ENCODE measurements around the gene NOTUM. TPM values are rescaled to one million over a fixed set of nuclear protein-coding genes. Genes with fewer than 3 reads are reported as not detected.
A peak's percentile ranks its signal among the peaks of the same experiment; 100 is the strongest.

The NOTUM gene
- total and polyA plus RNA-seq, 9 of the 15 experiments (the other 6 are each of a cell fraction or from before 2014, with no cell fraction given): 0.03 to 14.0 (median 4.1) TPM

- WGBS (ENCODE audit: insufficient coverage, low coverage, missing lambda C conversion rate): 94% methylated on average over 22 of the region's 26 CpGs
- ChIA-PET POLR2A (interaction anchor here (0.9 to 1.3 kb wide), 3 partner anchors 10 to 16 kb away, joined by 3 read pairs; no protein-coding TSS in a partner anchor), CTCF (ENCODE audit: low intra/inter-chr PET ratio) (no interaction called here)
- peaks cover 76% of the 10 kb centered on the region; the same call in 2 of the 3 replicates for H3K36me3 ChIP-seq (ENCODE audit: control insufficient read depth, insufficient read depth, low read length)
- H4K20me1 ChIP-seq (replicated peaks; ENCODE audit: control insufficient read depth, insufficient read depth, low read length): peaks cover 6% of the 10 kb centered on the region
- no TSS peak for BruUV-seq (replicated peaks)
- no peak overlapping the region for H3K4me2 ChIP-seq (ENCODE audit: insufficient read depth, low read length)
- no peak for TF ChIP-seq ARNT (IDR thresholded peaks at IDR 0.05)
- peak; percentile 54 for TF ChIP-seq POLR2G (IDR thresholded peaks at IDR 0.05; ENCODE audit: low read depth, low read length)
- TF ChIP-seq CTCF (IDR thresholded peaks at IDR 0.05 in 2 of 3, conservative IDR thresholded peaks at IDR 0.05 in 1 of 3; ENCODE audit: insufficient read depth in 2 of 3, low read depth in 1 of 3, low read length in 3 of 3): 0 out of 6 replicates have a peak, but pooled peaks of 2 of the 3 experiments have one; percentile 0 to 14
- no peak overlapping the region for H3K4me3 ChIP-seq
- in situ Hi-C loops (cut with MboI) (no loop called here), intact Hi-C loops (cut with micrococcal nuclease) (no loop called here)
- H3K27me3 ChIP-seq (ENCODE audit: control insufficient read depth in 2 of 2, insufficient read depth in 2 of 2, low read length in 2 of 2): no peaks in the 10 kb centered on the region
- DNase-seq (ENCODE audit: extremely low read depth in 1 of 4, low spot score in 3 of 4) (no peak), ATAC-seq (no peak), FAIRE-seq (no peak)
- H3K9me1 ChIP-seq (ENCODE audit: control insufficient read depth, insufficient read depth, low read length): peaks cover 3% of the 10 kb centered on the region
- H3K79me2 ChIP-seq (ENCODE audit: control insufficient read depth, insufficient read depth, low read length): peaks cover 23% of the 10 kb centered on the region
- H3K4me1 ChIP-seq (replicated peaks in 1 of 2; ENCODE audit: control insufficient read depth in 2 of 2, insufficient read depth in 2 of 2, low read length in 2 of 2): peaks cover 23 to 95% of the 10 kb centered on the region in 2 experiments
- no peak overlapping the region for H3K27ac ChIP-seq (ENCODE audit: extremely low read depth, low read depth, low read length)
- H3K9me3 ChIP-seq (replicated peaks; ENCODE audit: control insufficient read depth, insufficient read depth, low read depth, low read length): no peaks in the 10 kb centered on the region
- H2AFZ ChIP-seq (ENCODE audit: low read depth, low read length): no peak overlapping the region
- peak overlapping the region in 1 of 2 experiments; percentile 45; a peak in 2 of 4 replicates for H3K9ac ChIP-seq (ENCODE audit: insufficient read depth in 1 of 2, low read depth in 2 of 2, low read length in 2 of 2)
Measured at GRCh38 chr17:81907219-81908145, 53.5 kb downstream of the NOTUM start.
